GM12892 (cell line): ENCODE data around the gene STXBP5L.

Experiments
- POLR2A ChIP-seq: IDR thresholded peaks from 2 replicates; pipeline ENCODE4 v1.6.1; 2011; ENCODE audit warnings: low read depth, low read length, control low read depth
- POLR2AphosphoS5 ChIP-seq: IDR thresholded peaks from 2 replicates; pipeline ENCODE4 v1.6.1; 2011; ENCODE audit warnings: low read depth, low read length, control low read depth

DNA sequence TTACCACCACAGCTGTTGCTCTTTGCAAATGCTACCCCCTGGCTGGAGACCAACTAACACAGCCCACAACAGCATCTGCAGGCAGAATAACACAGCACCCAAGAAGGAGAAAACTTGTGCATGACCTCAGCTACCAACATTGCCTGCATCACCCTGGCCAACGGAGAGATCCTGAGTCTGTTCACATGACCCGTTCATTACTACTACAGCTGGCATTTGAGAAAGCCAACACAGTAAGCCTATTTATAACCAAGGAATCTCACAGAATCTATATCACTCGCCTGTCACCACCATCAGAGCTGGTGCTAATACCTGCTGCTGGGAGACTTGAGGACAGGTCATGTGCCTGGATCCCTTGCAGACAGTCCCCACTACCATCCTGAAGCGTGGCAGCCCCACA is 422.6 kb downstream of the STXBP5L start:
- TF ChIP-seq POLR2A (no peak), POLR2AphosphoS5 (no peak)
